ENCODE data around the gene PHF21A.

- TF ChIP-seq EZH2phosphoT487 (IDR thresholded peaks at IDR 0.05; ENCODE audit: borderline replicate concordance, low read depth, low read length), result no peak
- TF ChIP-seq, protein P1, sequence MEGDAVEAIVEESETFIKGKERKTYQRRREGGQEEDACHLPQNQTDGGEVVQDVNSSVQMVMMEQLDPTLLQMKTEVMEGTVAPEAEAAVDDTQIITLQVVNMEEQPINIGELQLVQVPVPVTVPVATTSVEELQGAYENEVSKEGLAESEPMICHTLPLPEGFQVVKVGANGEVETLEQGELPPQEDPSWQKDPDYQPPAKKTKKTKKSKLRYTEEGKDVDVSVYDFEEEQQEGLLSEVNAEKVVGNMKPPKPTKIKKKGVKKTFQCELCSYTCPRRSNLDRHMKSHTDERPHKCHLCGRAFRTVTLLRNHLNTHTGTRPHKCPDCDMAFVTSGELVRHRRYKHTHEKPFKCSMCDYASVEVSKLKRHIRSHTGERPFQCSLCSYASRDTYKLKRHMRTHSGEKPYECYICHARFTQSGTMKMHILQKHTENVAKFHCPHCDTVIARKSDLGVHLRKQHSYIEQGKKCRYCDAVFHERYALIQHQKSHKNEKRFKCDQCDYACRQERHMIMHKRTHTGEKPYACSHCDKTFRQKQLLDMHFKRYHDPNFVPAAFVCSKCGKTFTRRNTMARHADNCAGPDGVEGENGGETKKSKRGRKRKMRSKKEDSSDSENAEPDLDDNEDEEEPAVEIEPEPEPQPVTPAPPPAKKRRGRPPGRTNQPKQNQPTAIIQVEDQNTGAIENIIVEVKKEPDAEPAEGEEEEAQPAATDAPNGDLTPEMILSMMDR (conservative IDR thresholded peaks at IDR 0.05; ENCODE audit: low read length), result no peak
Observed at GRCh38 chr11:46012185-46012584, 109.1 kb downstream of the PHF21A start.
